Stimulated activated CD4-positive, alpha-beta T cell treated with anti-CD3 and anti-CD28 coated beads, Interleukin-4, amount 100 ng/mL, for 48 hours (primary cell): ENCODE measurements around the gene CNOT11.
A peak's percentile ranks its signal among the peaks of the same experiment; 100 is the strongest.
"Not testable (repeated sequence)": the region's sequence is repeated elsewhere in the genome, so short reads cannot be mapped to it uniquely, and the experiment has no call there.

Source experiments
- DNase-seq, 2 donors: peaks; one replicate each; pipeline ENCODE4 v3.0.0-alpha.2; 2020; ENCODE audit warnings: low read depth in 2 of 2

Gene CNOT11

DNA sequence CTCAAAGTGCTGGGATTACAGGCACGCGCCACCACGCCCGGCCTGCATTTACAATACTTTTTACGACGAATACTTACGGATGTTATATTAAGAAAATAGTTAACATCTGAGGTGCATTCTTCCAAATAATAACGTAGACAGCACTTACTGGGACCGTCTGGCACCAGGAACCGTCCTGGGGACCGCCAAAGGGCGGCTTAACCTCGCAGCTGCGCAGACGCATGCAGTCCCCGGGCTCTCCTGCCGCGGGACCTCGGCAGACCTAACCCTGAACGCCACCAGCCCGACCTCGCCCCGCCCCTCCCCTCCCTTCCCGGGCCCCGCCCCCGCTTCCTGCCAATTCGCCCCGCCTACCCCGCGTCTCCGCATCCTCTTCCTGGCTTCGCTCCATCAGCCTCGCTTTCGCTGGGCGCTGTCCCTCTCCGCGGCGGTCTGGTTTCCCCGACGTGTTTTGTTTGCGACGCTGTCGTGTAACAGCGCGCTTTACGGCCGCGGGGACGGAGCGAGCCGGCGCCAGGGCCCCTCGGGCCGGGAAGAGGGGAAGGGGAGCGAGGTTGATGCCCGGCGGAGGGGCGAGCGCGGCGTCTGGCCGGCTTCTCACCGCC, at the start of gene CNOT11:
CNOT11 (plus strand) TSS at position 479 of the 605 bp plus-strand sequence; CDS start at position 558, 79 bp downstream.
- peak; percentile 99 for DNase-seq

GRCh38 chr2:101204400-101205115, 48.1 kb upstream of the CNOT11 start:
- no peak for DNase-seq

DNA sequence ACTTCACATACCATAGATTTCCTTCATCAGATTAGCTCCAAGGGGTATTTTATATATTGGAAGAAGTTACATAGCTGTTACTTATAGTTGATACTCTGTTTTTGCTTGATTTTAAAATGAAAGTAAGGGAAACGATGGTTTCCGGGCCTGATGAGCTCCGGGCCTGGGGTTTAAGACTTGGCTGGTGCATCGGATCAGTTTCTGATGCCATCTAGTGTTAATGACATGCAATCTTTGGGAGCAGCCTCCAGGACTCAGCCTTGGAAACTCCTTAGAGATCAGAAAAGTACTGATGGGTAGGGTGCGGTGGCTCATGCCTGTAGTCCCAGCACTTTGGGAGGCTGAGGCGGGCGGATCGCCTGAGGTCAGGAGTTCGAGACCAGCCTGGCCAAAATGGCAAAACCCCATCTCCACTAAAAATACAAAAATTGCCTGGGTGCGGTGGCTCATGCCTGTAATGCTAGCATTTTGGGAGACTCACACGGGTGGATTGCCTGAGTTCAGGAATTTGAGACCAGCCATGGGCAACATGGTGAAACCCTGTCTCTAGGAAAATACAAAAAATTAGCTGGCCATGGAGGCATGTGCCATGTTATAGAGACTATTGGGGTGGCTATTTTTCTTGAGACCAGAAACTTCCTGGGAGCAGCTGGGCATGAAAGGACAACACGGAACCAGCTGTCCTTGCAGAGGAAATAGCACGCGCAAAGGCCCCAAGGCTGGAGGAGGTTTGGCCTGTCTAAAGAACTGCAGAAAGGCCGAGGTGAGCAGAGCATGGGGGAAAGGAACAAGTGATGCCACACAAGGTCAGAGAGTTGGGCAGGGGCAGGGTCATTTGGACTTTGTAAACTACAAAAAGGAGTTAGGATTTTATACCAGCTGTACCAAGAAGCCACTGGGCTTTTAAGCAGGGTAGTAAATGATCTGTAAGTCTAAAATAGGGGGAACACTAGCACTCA, 46.9 kb upstream of the CNOT11 start:
- DNase-seq: peak; percentile 9 to 26

- DNase-seq: no peak
Observed at GRCh38 chr2:101208830-101209229, 43.9 kb upstream of the CNOT11 start.

GRCh38 chr2:101219246-101219645, 33.4 kb upstream of the CNOT11 start:
- DNase-seq: no peak

GRCh38 chr2:101220091-101220490, 32.6 kb upstream of the CNOT11 start:
- DNase-seq: not testable (repeated sequence)

- no peak for DNase-seq
Observed at GRCh38 chr2:101223814-101224231, 28.9 kb upstream of the CNOT11 start.

DNA sequence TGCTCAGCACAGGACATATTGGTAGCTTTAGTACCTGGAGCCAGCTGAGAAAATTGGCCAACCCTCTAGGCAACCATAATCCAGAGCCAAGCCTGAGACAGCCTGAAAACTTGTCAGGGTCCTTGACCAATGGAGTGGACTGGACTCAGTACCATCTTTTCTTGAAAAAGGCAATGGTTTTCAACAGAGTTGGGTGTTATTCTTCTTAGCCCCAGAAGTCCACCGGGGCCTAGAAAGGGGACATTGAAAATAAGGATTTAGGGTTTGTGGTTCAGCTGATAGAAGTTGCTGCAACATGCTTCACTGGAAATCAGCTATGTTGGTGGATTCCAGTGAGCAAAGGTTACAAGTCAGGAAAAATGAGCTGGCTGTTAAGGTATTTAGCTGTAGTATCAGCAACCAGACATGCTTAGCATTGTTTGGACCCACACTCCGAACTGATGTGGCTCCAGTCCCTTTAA, 22.1 kb upstream of the CNOT11 start:
- no peak for DNase-seq

DNA sequence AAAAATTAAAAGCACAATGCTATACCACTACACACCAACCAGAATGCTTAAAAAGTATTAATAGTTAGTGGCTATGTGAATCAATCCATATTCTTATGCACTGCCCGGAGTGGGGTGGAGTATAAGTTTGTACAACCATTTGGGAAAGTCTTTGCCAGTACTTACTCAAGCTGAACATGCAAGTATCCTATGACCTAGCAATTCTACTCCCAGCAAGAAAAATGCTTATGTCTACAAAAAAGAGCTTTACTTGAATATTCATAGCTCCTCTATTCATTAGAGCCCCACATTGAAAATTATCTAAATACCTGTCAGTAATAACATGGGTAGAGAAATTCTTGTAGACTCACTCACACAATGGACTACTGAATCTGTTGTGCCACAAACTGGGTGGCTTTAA, 21.4 kb upstream of the CNOT11 start:
- DNase-seq: no peak

DNA sequence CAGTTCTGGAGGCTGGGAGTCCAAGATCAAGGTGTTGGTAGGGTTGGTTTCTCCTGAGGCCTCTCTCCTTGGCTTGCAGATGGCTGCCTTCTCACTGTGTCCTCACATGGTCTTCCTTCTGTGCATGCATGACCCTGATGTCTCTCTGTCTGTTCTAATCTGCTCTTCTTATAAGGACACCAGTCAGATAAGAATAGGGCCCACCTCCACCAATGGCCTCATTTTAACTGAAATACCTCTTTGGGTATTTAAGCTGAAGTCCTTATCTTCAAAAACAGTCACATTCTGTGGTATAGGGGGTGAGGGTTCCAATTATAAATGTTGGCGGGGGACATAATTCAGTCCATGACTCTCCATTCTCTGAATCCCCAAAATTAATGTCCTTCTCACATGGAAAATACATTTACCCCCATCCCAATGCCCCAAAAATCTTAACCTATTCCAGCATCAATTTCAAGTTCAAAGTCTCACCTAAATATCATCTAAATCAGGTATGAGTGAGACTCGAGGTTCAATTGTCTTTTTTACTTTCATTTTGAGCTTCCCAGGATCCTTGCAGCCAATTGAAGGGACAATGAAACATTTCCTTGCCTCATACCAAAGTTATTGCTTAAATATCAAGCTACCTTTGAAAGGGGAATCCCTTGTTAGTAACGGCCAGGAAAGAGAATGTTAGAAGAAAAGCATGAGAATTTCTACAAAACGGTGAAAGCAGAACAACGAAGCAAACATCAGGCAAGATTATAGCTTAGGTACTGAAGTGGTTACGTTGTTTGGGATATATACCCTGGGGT, 20.6 kb upstream of the CNOT11 start:
- DNase-seq: no peak

- no peak for DNase-seq
Observed at GRCh38 chr2:101232770-101233169, 19.9 kb upstream of the CNOT11 start.

- no peak for DNase-seq
Observed at GRCh38 chr2:101234169-101234938, 18.3 kb upstream of the CNOT11 start.

DNA sequence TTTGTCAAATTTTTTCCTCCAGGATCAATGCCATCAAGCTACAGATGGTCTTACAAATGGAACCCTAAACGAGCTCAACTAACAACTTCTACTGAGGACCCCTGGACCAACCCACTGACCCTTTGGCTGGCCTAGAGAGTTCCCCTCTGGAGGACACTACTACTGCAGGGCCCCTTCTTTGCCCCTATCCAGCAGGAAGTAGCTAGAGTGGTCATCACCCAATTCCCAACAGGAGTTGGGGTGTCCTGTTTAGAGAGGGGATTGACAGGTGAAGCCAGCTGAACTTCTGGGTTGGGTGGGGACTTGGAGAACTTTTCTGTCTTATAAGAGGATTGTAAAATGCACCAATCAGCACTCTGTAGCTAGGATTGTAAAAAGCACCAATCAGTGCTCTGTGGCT, 16.7 kb upstream of the CNOT11 start:
- DNase-seq: not testable (repeated sequence)

- DNase-seq: not testable (repeated sequence)
Observed at GRCh38 chr2:101237944-101238343, 14.7 kb upstream of the CNOT11 start.

- DNase-seq: no peak
Observed at GRCh38 chr2:101238930-101239759, 13.5 kb upstream of the CNOT11 start.

DNA sequence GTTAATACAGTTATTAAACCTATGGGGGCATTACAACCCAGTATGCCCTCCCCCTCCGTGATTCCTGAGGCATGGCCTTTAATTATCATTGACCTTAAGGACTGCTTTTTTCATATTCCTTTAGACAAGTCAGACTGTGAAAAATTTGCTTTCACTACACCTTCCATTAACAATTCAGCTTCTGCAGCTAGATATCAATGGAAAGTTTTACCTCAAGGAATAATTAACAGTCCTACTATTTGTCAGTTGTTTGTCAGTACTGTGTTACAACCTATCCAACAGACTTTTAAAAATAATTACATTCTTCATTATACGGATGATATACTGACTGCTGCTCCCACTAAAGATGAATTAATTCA, 12.9 kb upstream of the CNOT11 start:
- DNase-seq: not testable (repeated sequence)

GRCh38 chr2:101240694-101241093, 12.0 kb upstream of the CNOT11 start:
- DNase-seq: not testable (repeated sequence)

GRCh38 chr2:101241158-101241557, 11.5 kb upstream of the CNOT11 start:
- no peak for DNase-seq

GRCh38 chr2:101244373-101244772, 8.3 kb upstream of the CNOT11 start:
- not testable (repeated sequence) for DNase-seq

DNA sequence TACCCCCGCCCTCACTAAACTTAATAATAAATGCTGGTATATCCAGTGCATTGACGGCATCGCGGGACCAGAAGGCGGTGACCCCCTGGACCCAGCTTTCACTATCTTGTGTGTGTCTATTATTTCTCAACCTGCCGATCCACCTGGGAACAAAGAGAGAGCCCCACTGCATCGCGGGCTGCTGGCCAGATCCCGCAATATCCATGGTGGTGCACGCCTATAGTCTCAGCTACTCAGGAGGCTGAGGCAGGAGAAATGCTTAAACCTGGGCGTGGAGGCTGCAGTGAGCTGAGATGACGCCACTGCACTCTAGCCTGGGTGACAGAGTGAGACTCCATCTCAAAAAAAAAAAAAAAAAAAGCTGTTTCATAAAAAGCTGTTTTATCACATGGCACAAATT, 7.8 kb upstream of the CNOT11 start:
- DNase-seq: not testable (repeated sequence)
